Activated T-cell treated with anti-CD3 and anti-CD28 coated beads, Interleukin-2, amount 50 U/mL, for 24 hours (primary cell): Measurements from ENCODE around the gene FTO.
A peak's percentile ranks its signal among the peaks of the same experiment; 100 is the strongest.

ENCODE experiments used
- DNase-seq: peaks from one replicate; pipeline ENCODE4 v3.0.0-alpha.2; 2020
- H3K27ac Mint-ChIP-seq: 2 replicates; pipeline ENCODE4 v1.8.0; 2020; ENCODE audit warnings: mild to moderate bottlenecking, mixed read lengths
- H3K27me3 Mint-ChIP-seq: 2 replicates; pipeline ENCODE4 v1.8.0; 2020; ENCODE audit warnings: mixed read lengths
- H3K36me3 Mint-ChIP-seq: 2 replicates; pipeline ENCODE4 v1.8.0; 2020; ENCODE audit warnings: low read depth, mixed read lengths
- H3K4me1 Mint-ChIP-seq: 2 replicates; pipeline ENCODE4 v1.8.0; 2020; ENCODE audit warnings: low read depth, mixed read lengths
- H3K4me3 Mint-ChIP-seq: 2 replicates; pipeline ENCODE4 v1.8.0; 2020; ENCODE audit warnings: mild to moderate bottlenecking, moderate library complexity, mixed read lengths
- H3K9me3 Mint-ChIP-seq: 2 replicates; pipeline ENCODE4 v1.8.0; 2020; ENCODE audit warnings: mixed read lengths

Gene FTO

DNA sequence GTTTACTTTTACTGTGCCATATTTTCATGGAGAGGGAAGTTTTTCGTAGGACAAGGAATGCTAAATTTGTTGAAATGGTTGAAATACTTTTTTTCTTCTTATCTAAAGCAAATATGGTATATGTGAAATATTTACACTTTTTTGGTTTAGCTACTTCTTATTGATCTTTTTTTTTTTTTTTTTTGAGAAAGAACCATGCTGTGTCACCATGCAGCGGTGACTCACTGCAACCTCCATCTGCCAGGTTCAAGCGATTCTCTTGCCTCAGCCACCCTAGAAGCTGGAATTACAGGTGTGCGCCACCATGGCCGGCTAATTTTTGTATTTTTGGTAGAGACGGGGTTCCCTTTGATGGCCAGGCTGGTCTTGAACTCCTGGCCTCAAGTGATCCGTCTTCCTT is 100.5 kb downstream of the FTO start:
- Mint-ChIP-seq H3K9me3 (peaks cover 3% of the 10 kb centered on the region), H3K4me1 (peaks cover 46% of the 10 kb centered on the region), H3K27me3 (no peaks in the 10 kb centered on the region), H3K4me3 (no peak overlapping the region), H3K27ac (no peak overlapping the region), H3K36me3 (peaks cover 7% of the 10 kb centered on the region)
- DNase-seq = no peak

DNA sequence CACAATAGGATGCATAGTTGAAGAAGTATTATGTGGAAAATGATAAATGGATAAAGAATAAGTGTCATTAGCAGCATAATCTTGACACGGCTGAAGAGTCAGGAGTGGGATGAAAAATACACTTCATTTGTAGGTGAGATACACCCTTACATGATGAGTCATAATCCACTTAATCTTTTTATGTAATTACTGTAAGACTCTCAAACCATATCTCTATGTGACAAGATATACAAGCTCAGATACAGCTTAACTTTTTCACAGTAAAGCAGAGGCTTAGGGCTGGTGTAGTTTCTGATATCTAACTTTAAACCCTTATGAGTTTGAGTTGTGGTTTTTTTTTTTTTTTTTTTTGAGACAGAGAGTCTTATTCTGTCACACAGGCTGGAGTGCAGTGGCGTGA is 101.2 kb downstream of the FTO start:
- DNase-seq = no peak
- Mint-ChIP-seq H3K27ac (no peak overlapping the region), H3K27me3 (no peaks in the 10 kb centered on the region), H3K9me3 (peaks cover 3% of the 10 kb centered on the region), H3K4me1 (peaks cover 47% of the 10 kb centered on the region), H3K4me3 (no peak overlapping the region), H3K36me3 (peaks cover 6% of the 10 kb centered on the region)

GRCh38 chr16:53805752-53806151 is 101.8 kb downstream of the FTO start:
- H3K4me1 Mint-ChIP-seq = peaks cover 51% of the 10 kb centered on the region
- H3K27me3 Mint-ChIP-seq = no peaks in the 10 kb centered on the region
- no peak for DNase-seq
- H3K4me3 Mint-ChIP-seq = no peak overlapping the region
- peaks cover 3% of the 10 kb centered on the region for H3K9me3 Mint-ChIP-seq
- H3K36me3 Mint-ChIP-seq = peaks cover 12% of the 10 kb centered on the region
- H3K27ac Mint-ChIP-seq = no peak overlapping the region

DNA sequence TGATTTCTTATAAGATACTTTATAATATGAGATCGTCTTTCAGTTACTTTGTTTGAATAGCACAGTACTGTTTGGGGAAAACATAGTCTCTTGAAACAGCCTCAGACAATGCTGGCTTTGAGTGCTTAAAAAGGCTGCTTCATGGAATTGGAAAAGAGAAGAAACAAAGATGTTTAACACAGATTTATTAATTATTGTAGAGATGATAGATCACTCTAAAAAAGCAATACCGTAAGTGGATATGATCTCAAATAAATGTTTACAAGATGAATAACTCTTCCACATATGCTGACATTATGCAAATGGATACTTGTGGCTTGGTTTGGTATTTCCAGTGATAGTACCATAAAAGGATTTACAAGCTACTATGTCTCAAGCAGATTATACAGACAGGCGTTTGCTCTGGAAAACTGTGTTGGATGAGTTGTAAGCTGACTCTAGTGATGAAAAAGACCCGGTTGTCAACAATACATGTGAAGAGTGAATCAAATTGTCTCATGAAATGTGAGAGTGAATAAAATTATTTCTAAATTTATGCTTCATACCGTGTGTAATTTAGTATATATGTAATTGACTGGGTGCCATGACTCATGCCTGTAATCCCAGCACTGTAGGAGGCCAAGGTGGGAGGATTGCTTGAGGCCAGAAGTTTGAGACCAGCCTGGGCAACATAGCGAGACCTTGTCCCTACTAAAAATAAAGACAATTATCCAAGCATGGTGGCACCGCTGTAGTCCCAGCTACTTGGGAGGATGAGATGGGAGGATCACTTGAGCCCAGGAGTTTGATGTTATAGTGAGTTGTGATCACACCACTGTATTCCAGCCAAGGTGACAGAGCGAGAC is 105.4 kb downstream of the FTO start:
- Mint-ChIP-seq H3K9me3 (no peaks in the 10 kb centered on the region), H3K27ac (no peak overlapping the region), H3K4me3 (no peak overlapping the region), H3K4me1 (peaks cover 42% of the 10 kb centered on the region), H3K27me3 (no peaks in the 10 kb centered on the region), H3K36me3 (peaks cover 42% of the 10 kb centered on the region)
- no peak for DNase-seq

- Mint-ChIP-seq H3K27ac (no peak overlapping the region), H3K4me3 (no peak overlapping the region), H3K9me3 (peaks cover 3% of the 10 kb centered on the region), H3K36me3 (peaks cover 68% of the 10 kb centered on the region), H3K4me1 (peaks cover 27% of the 10 kb centered on the region), H3K27me3 (no peaks in the 10 kb centered on the region)
- no peak for DNase-seq
Measured at GRCh38 chr16:53812914-53813313, 109.0 kb downstream of the FTO start.

DNA sequence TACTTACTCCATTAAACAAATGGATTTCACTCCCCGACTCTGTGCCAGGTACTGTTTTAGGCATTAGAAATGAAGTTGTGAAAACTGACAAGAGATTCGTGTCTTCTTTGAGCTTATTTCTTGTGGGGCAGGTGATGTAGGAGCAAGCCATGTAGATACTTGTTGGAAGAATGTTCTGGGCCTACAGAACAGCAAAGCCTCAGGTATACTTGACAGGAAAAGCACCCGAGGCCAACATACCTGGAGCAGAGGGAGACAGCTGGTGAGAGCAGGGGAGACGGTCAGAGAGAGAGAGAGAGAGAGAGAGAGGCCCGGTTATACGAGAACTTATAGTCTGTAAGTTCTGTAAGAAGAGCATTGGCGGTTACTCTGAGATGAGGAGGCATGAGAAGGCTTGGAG is 110.8 kb downstream of the FTO start:
- DNase-seq = no peak
- Mint-ChIP-seq H3K4me1 (peaks cover 22% of the 10 kb centered on the region), H3K4me3 (no peak overlapping the region), H3K27me3 (no peaks in the 10 kb centered on the region), H3K36me3 (peaks cover 68% of the 10 kb centered on the region), H3K9me3 (peaks cover 3% of the 10 kb centered on the region), H3K27ac (no peak overlapping the region)

GRCh38 chr16:53816211-53816836 is 112.4 kb downstream of the FTO start:
- peaks cover 25% of the 10 kb centered on the region for H3K4me1 Mint-ChIP-seq
- peaks cover 3% of the 10 kb centered on the region for H3K9me3 Mint-ChIP-seq
- no peak overlapping the region for H3K27ac Mint-ChIP-seq
- peaks cover 54% of the 10 kb centered on the region for H3K36me3 Mint-ChIP-seq
- H3K4me3 Mint-ChIP-seq = no peak overlapping the region
- no peak for DNase-seq
- H3K27me3 Mint-ChIP-seq = no peaks in the 10 kb centered on the region

GRCh38 chr16:53817117-53817755 is 113.3 kb downstream of the FTO start:
- no peaks in the 10 kb centered on the region for H3K27me3 Mint-ChIP-seq
- peaks cover 45% of the 10 kb centered on the region for H3K36me3 Mint-ChIP-seq
- no peak overlapping the region for H3K27ac Mint-ChIP-seq
- H3K4me3 Mint-ChIP-seq = no peak overlapping the region
- peaks cover 3% of the 10 kb centered on the region for H3K9me3 Mint-ChIP-seq
- H3K4me1 Mint-ChIP-seq = peaks cover 31% of the 10 kb centered on the region
- no peak for DNase-seq

DNA sequence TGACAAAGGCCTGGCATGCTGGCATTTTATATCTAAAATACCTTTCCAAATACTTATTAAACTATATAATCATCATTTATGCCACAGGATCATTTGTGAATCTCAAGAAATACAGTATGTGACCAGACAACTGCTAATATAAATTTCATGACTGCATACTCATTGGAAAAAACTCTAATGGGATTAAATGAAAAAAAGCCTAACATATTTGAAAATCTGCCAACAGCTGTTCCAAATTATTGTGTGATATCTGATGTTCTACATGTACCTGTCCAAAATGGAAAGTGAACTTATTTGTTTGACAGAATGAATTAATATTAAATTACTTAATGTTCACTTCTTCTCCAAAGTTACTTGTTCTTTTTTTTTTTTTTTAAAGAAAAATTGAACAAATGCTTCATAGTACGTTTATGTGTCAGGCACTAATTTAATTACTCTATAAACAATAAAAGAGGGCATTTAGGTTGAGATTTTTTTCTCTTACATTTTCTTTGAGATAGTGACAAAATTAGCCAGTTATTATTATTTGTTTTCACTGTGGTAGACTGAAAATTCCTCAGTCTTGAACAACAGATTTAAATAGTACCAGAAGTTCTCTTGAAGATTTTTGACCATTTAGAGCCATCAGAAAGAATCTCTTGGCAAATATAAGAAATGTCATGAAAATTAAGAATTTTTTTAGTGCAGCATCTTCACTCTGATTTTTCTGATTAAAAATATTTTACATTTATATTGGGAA is 114.0 kb downstream of the FTO start:
- Mint-ChIP-seq H3K36me3 (peaks cover 38% of the 10 kb centered on the region), H3K4me3 (no peak overlapping the region), H3K27me3 (no peaks in the 10 kb centered on the region), H3K4me1 (peaks cover 32% of the 10 kb centered on the region), H3K27ac (no peak overlapping the region), H3K9me3 (peaks cover 3% of the 10 kb centered on the region)
- DNase-seq = no peak

DNA sequence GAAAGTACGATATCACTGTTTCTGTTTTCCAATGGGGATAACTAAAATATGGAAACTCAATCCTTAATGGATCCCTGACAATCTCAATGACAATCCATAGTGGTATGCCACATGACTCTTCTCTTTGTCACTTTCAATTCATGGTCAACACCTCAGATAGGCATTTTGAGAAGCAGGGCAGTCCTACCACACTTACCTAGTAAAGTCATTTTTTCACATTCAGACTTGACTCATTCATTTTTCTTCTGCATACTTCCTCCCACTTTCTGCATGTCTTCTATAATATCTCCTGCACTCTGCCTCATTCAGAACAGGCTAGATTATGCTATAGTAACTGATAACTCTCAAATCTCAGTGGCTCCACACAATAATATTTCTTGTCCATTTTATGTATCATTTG is 117.5 kb downstream of the FTO start:
- Mint-ChIP-seq H3K36me3 (peaks cover 17% of the 10 kb centered on the region), H3K4me1 (peaks cover 28% of the 10 kb centered on the region), H3K4me3 (no peak overlapping the region), H3K27ac (peak overlapping the region; percentile 24), H3K9me3 (no peaks in the 10 kb centered on the region), H3K27me3 (no peaks in the 10 kb centered on the region)
- no peak for DNase-seq

GRCh38 chr16:53821957-53822625 is 118.1 kb downstream of the FTO start:
- Mint-ChIP-seq H3K27me3 (no peaks in the 10 kb centered on the region), H3K4me1 (peaks cover 24% of the 10 kb centered on the region), H3K27ac (peak overlapping the region; percentile 24), H3K9me3 (no peaks in the 10 kb centered on the region), H3K4me3 (no peak overlapping the region), H3K36me3 (peaks cover 16% of the 10 kb centered on the region)
- no peak for DNase-seq

- H3K27me3 Mint-ChIP-seq = no peaks in the 10 kb centered on the region
- H3K4me1 Mint-ChIP-seq = peaks cover 22% of the 10 kb centered on the region
Measured at GRCh38 chr16:53822936-53823529, 119.1 kb downstream of the FTO start.

GRCh38 chr16:53826658-53827057 is 122.7 kb downstream of the FTO start:
- Mint-ChIP-seq H3K27me3 (no peaks in the 10 kb centered on the region), H3K4me3 (no peak overlapping the region), H3K36me3 (peaks cover 40% of the 10 kb centered on the region), H3K4me1 (peaks cover 7% of the 10 kb centered on the region), H3K27ac (no peak overlapping the region), H3K9me3 (no peaks in the 10 kb centered on the region)
- DNase-seq = no peak

More at GRCh38 chr16:53822936-53823529, 119.1 kb downstream of the FTO start:
- Mint-ChIP-seq H3K4me3 (no peak overlapping the region), H3K36me3 (peaks cover 17% of the 10 kb centered on the region), H3K27ac (no peak overlapping the region), H3K9me3 (no peaks in the 10 kb centered on the region)
- DNase-seq = no peak

- H3K4me3 Mint-ChIP-seq = no peak overlapping the region
- H3K27me3 Mint-ChIP-seq = no peaks in the 10 kb centered on the region
- no peaks in the 10 kb centered on the region for H3K9me3 Mint-ChIP-seq
- no peaks in the 10 kb centered on the region for H3K4me1 Mint-ChIP-seq
- no peak for DNase-seq
- peaks cover 48% of the 10 kb centered on the region for H3K36me3 Mint-ChIP-seq
- H3K27ac Mint-ChIP-seq = no peak overlapping the region
Measured at GRCh38 chr16:53827741-53828140, 123.8 kb downstream of the FTO start.
